Measurements from ENCODE around the gene RBM23.
A peak's percentile ranks its signal among the peaks of the same experiment; 100 is the strongest.
"Not testable (repeated sequence)": the region's sequence is repeated elsewhere in the genome, so short reads cannot be mapped to it uniquely, and the experiment has no call there.

The RBM23 gene

DNA sequence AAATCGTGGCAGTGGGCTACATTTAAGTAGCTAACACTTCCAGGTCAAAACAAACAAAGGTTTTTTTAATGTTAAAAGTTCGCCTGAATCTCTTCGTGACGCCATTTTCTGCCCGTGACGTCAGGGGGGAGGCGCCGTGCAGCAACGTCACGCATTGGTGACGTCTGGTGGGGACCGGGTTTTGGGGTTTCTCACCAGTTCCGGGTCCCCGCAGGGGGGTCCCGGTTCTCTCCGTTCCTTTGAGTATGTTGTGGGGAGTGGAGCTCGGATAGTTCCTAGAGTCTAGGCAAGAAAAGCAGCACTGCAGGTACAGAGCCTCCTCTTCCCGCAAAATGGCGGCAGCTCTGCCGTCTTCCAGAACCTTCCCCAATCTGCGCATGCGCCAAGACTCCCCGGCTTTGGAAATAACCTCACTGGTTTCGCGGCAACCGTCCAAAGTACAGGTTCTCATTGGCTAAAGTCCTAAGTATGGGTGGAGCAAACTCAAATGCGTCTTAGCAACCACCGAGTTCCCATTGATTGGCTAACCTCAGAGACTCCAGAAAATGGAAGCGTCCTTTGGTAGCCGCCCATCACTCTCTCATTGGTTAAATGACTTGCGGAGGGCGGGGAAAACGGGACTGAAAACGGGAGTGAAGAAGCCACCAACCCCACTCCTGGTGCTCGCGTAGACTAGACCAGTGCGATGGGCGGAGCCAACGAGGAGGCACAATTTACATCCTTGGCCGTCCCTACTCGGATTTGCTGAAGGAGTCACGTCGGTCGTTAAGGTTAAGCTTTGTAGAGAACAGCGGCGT is at the start of gene RBM23:
TSS of gene RBM23 (minus strand) at position 346 of the 797 bp plus-strand sequence.
- DNase-seq (ENCODE audit: extremely low spot score, insufficient read length, low read depth) (peak; percentile 79), FAIRE-seq (peak; percentile 98)

DNA sequence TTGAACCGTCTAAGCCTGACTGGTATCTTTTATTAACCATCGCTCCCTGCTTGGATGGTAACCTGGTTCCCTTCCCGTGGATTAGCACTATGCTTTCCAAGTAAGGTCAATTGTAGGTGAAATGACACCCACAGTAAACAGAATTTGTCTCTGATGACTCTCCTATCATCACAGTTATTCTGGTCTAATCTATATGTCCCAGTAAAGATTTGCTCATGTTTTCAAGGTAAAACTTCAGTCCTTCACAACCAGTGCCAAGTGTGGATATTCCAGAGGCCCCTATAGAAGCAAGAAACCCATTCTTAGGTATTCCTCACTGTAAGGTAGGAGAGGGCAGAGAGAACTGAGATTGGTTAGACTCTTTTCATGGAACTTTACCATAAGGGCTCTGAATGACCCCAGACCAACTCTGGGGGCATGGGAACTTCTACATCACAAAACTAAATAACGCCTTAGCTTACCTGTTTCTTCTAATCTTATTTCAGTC is 47.9 kb upstream of the RBM23 start:
- DNase-seq (ENCODE audit: extremely low spot score, insufficient read length, low read depth) = no peak
- no peak for FAIRE-seq

DNA sequence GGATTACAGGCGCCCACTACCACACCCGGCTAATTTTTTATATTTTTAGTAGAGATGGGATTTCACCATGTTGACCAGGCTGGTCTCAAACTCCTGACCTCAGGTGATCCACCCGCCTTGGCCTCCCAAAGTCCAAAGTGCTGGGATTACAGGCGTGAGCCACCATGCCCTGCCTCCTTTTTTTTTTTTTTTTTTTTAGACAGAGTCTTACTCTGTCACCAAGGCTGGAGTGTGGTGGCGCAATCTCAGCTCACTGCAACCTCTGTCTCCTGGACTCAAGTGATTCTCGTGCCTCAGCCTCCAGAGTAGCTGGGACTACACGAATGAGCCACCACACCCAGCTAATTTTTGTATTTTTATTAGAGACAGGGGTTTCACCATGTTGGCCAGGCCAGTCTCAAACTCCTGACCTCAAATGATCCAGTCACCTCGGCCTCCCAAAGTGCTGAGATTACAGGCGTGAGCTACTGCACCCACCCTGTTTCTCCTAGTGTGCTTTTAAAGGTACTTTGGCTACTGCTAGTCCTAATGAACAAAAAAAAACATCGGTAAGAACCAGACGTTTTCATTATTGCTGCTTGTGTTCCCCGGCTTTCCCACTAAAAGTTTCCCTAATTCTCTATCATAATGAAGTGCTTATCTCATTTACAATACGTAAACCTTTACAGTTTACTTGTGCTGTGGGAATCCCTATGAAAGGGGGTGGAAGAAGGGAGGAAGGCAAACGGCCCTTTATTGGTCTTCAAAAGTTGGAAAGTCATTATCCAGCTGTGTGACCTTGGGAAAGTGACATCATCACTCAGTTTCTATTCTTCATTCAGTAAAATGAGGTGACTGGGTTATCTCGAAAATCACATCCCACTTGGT is 47.2 kb upstream of the RBM23 start:
- DNase-seq (ENCODE audit: extremely low spot score, insufficient read length, low read depth); FAIRE-seq: not testable (repeated sequence)

DNA sequence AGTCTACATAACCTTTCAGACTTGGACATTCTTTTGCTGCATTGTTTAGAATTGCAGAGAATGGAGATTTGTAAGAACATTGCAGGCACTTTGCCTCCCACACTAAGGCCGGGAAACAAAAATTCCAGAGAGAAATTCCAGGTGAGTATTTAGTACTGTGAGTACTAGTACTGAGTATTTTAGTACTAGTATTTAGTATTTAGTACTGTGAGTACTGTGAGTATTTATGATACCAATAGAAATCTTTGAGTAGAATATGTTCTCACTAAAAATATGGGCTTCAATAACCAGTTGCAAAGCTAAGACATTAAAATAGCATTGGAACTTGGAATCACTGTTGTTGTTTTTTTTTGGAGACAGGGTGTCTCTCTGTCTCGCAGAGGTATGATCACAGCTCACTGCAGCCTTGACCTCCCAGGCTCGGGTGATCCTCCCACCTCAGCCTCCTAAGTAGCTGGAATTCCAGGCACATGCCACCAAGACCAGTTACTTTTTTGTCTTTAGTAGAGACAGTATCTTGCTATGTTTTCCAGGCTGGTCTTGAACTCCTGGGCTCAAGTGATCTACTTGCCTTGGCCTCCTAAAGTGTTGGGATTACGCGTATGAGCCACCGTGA is 43.2 kb upstream of the RBM23 start:
- FAIRE-seq (no peak), DNase-seq (ENCODE audit: extremely low spot score, insufficient read length, low read depth) (no peak)

DNA sequence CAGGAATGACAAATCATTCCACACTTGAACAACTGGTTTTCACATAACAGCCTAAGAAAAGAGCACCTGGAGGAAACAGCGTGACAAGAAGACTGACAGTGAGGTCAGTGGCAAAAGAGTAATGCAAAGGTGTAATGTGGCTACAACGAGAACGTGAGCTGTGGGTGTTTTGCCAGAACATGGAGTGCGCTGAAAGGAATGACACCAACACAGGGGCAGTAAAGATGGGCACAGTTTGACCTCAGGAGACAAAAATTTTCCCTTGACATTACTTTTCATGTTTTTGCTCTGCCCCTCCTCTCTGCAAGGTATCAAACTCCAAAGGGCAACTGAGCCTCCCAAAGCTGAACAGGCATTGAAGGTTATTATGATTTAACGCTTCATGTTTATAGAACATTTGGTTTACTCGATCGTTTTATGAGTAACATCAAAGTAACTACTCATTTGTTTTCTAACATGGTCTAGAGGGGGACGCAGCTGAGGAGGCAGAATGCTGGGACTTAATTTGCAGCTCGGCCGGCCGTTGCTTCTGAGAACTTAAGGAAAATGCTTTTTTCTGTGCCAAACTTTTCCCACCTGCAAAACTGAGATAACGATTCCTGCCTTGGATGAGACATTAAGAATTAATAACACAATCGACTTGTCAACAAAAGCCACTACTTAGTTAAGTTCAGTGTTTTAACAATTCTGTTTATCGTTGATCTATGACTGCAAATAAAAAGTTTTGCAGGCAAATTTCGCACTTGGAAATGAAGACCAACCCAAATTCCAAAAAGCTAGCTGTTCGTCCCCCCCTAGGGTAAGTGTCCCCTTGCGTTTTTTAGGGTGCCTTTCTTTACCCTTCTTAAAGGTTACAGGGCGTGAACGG is 37.0 kb upstream of the RBM23 start:
- no peak for DNase-seq (ENCODE audit: extremely low spot score, insufficient read length, low read depth)
- no peak for FAIRE-seq

DNA sequence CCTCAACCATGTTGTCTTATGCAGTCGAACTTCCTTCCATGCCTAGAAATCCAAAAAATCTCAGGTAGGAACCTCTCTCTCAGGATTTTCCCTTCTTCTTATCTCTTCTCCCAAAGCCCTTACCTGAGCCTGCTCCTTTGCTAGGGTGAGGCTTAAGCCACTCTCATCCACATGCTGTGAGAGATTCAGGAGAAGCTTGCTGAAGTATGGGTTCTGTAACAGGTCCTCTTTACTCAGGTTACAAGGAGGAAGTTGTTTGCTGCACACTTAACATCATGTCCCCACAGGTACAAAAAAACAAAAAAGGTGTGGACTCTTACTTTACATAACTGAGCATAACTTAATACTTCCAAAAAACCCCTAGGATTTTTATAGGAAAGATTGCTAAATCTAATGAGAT is 33.5 kb upstream of the RBM23 start:
- DNase-seq (ENCODE audit: extremely low spot score, insufficient read length, low read depth) (no peak), FAIRE-seq (no peak)

DNA sequence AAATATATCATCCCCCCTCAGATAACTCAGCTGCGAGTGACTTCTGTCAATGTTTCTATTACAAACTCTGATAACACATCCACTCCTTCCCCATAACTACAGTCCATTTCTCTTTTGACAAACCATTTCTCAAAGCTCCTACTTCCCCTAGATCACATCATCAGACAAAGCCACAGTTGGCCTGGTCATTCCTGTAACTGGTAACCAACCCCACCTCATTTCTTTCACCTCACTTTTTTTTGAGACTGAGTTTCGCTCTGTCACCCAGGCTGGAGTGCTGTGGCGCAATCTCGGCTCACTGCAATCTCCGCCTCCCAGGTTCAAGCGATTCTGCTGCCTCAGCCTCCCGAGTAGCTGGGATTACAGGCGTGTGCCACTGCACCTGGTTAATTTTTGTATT is 32.8 kb upstream of the RBM23 start:
- FAIRE-seq; DNase-seq (ENCODE audit: extremely low spot score, insufficient read length, low read depth): not testable (repeated sequence)

DNA sequence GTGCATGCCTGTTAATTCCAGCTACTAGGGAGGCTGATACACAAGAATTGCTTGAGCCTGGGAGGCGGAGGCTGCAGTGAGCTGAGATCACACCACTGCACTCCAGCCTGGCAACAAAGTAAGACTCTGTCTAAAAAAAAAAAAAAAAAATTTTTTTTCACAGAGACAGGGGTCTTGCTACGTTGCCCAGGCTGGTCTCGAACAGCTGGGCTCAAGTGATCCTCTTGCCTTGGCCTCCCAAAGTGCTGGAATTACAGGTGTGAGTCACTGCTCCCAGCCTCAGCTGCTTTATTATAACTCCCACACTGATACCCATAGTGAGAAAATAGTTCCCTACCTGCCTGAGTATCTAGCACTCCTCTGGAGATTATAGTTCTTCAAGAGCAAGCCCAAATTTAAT is 26.7 kb upstream of the RBM23 start:
- FAIRE-seq = no peak
- no peak for DNase-seq (ENCODE audit: extremely low spot score, insufficient read length, low read depth)

DNA sequence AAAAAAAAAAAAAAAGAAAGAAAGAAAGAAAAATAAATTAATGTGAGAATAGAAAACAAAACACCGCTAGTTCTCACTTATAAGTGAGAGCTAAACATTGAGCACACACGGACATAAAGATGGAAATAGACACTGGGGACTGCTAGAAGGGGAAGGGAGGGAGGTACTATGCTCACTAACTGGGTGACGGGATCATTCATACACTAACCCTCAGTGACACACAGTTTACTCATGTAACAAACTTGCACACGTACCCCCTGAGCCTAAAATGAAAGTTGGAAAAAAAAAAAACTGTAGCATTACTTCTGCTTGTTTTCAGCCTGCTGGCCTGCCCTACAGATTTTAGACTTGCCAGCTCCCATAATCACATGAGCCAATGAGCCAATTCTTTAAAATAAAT is 20.7 kb upstream of the RBM23 start:
- DNase-seq (ENCODE audit: extremely low spot score, insufficient read length, low read depth) (no peak), FAIRE-seq (no peak)

DNA sequence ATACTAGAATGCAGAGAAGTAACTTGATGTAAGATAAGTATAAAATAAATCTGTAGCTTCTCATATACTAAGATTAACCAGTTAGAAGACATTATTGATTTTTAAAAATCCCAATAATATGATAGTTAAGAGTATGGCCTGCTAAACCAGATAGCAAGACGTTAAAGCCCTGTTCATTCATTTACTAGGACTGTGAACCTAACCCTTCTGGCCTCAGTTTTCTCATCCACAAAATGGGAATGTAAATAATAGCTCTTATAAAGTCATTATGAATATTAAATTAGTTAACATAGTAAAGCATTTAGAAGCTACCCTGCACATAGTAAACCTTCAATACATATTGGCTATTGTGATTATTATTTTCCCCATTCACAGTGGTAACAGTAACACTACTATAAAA is 16.2 kb upstream of the RBM23 start:
- FAIRE-seq = no peak

DNA sequence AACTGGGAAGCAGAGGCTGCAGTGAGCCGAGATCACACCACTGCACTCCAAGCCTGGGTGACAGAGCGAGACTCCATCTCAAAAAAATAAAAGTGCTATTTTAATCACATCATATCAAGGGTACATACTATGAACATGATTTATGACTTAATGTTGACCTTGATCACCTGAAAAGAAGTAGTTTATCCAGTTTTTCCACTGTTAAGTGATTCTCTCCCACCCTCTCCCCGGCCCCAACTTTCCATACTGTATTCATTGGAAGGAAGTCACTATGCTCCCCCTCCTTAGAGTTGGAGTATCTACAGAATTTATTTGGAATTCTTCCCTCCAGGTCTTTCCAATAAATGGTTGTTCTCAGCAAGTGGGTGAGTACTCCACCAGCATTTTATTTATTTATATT is 13.2 kb upstream of the RBM23 start:
- no peak for DNase-seq (ENCODE audit: extremely low spot score, insufficient read length, low read depth)
- FAIRE-seq = no peak

More for the DNA sequence above, 16.2 kb upstream of the RBM23 start:
- DNase-seq (ENCODE audit: extremely low spot score, insufficient read length, low read depth) = no peak

DNA sequence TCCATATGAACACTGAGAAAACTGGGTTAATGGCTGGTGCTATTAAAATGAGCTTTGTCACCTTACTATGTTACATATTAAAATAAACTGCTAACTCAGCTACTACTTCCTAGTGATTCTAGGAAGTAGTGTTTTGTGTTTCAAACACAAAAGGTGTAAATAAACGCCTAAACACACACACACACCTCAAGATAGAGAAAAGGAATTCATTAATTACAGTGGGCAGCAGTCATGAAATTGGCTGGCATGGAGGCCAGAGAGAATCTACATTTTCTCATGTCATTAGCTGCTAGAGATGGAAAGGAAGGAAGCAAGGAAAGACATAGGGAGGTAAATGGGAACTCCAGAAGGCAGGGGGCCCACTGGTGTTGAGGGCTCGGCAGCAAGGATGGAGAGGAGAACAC is 11.0 kb upstream of the RBM23 start:
- no peak for DNase-seq (ENCODE audit: extremely low spot score, insufficient read length, low read depth)
- FAIRE-seq = no peak

DNA sequence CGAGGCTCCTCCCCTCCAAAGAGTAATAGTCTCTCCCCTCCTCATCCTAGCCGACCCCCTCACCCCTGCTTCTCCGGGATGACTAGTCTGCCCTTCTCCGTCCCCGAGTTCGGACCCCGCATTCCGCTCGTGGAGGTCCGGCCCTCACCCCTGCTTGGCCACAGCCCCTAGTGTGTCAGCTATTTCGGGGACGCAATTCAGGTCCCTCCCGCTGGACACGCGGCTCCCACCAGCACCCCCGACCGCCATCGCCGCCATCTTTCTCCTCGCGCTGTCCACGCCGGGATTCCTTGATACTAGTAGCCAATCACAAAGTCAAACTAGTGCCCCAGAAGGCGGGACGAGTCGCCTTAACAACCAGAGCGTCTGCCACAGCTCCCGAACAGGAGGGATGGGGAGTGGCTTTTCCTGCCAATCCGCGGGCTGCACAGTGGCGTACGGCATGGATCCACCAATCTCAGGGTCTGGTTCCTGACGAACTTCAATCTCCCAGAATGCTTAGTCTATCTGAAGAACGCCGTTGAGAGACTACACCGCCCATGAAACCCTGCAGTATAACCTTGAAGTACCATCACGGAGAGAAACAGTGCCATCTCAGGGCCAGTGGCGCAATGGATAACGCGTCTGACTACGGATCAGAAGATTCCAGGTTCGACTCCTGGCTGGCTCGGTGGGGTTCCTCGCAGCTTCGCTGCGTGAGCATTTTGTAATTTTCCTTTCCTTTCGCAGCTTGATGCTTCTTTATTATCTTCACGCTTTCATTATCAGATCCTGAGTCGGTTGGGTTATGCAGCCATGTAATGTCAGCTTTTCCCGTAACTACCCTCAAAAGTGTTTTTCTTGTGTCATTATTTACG is 10.4 kb upstream of the RBM23 start, which contains the start of gene PRMT5:
TSS of gene PRMT5 (minus strand) at position 273 of the 857 bp plus-strand sequence. CDS start at position 258, 15 bp downstream.
- DNase-seq (ENCODE audit: extremely low spot score, insufficient read length, low read depth) (peak; percentile 85), FAIRE-seq (peak; percentile 98)

DNA sequence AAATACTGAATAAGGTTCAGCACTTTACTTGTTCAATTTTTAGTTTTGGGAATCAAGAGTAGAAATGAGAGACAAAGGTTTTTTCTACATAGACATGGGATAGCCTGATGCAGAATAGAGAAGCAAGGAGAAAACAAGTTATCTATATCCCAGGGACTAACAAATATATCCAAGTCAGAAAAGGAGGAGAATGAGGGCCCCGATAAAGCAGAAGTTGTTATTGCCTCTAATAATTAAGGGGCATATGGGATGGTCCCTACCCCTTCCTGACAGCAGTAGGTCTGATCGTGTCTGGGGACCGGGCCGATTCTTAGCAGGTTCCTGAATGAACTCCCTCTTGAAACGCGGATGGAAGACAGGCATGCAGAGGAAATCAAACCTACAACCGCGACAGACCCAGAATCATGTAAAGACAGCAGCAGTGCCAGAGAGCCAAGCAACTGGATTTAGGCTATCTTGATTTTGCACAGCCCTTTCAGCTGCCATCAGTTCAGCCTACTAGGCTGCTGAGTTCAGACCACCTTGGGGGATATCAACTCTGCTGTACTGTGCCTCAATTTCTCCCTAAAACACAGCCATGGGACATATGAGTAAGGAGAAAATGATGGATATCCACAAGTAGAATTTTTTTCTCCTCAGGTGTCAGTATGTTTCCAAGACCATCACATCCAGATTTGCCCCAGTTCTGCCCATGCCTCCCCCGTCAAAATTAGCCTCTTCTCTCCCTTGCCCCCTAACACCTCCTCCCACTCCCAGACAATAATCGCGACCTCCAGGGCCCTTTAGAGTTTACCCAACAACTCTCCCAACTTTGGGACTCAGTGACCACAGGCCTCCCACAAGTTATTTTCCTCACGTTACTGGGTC is 9.5 kb upstream of the RBM23 start:
- no peak for DNase-seq (ENCODE audit: extremely low spot score, insufficient read length, low read depth)
- no peak for FAIRE-seq

DNA sequence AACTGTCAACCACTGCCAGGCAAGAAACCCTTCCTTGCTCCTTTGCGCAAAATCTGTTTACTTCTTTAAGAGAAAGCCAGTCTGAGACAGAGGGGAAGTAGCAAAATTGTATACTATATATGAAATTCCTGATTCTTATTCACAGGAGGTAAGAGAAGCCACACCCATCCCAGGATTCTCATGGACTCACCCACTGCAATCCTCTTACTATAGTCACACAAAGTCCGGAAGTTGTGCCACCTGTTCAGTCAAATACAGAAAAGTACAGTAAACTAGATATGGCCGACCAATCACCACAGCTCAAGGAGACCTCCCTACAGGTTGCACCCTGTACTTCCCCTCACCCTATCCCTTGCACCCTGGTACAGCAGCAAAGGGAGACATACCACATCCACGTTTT is 7.4 kb upstream of the RBM23 start:
- FAIRE-seq (no peak), DNase-seq (ENCODE audit: extremely low spot score, insufficient read length, low read depth) (no peak)

DNA sequence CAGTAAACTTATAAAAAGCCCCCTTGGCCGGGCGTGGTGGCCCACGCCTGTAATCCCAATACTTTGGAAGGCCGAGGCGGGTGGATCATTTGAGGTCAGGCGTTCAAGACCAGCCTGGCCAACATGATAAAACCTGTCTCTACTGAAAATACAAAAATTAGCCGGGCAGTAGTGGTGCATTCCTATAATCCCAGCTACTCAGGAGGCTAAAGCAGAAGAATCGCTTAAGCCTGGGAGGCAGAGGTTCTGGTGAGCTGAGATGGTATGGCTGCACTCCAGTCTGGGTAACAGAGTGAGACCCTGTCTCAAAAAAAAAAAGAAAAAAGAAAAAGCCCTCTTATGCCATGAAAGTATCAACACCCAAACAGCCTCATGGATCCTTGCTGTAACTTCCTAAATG is 6.6 kb upstream of the RBM23 start:
- FAIRE-seq (no peak), DNase-seq (ENCODE audit: extremely low spot score, insufficient read length, low read depth) (no peak)

DNA sequence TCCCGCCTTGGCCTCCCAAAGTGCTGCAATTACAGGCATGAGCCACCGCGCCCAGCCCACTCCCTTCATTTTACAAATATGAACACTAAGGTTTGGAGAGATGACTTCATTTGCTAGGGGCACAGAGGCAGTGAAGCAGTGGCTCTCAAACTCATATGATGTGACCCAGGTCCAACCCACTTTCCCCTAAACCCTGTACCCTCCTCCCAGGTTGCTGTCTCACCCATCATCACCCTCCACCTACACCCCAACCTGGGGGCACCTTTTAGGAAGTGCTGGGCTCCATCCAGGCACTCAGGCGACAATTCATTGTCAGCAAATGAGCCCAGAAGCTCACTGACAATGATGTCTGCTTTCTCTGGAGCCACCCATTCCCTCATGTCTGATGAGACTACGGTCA is 4.8 kb upstream of the RBM23 start:
- DNase-seq (ENCODE audit: extremely low spot score, insufficient read length, low read depth) (no peak), FAIRE-seq (no peak)

DNA sequence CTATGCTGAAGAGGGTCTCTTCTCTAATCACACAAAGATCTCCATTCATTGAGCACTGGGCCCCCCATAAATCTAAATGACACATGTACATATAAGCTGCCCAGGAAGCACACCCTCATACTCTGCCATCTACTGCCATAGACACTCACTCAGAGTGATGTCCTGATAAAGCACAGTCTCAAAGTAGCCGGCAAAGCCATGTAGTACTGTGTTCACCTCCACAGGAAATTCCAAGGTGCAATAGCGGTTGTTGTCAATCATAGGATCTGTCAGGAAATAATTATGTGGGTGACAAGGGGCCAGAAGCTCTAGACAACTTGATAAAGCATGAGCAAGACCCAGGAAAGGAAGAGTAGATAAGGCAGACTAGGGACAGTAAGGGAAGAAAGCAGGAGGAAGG is 3.3 kb upstream of the RBM23 start:
- FAIRE-seq (no peak), DNase-seq (ENCODE audit: extremely low spot score, insufficient read length, low read depth) (no peak)
